NT2/D1 (cell line): ENCODE data around the gene YAF2.

ENCODE experiments used
- SUZ12 ChIP-seq: IDR thresholded peaks from 2 replicates; pipeline ENCODE4 v1.6.1; 2011; ENCODE audit not compliant: insufficient read length, insufficient read depth; ENCODE audit errors: extremely low read depth
- YY1 ChIP-seq: IDR thresholded peaks from 2 replicates; pipeline ENCODE4 v1.6.1; 2011; ENCODE audit not compliant: insufficient read length, insufficient read depth
- ZNF274 ChIP-seq: IDR thresholded peaks from 2 replicates; pipeline ENCODE4 v1.6.1; 2011; ENCODE audit warnings: mild to moderate bottlenecking, low read depth, low read length

- TF ChIP-seq ZNF274 (no peak), YY1 (no peak), SUZ12 (no peak)
Measured at GRCh38 chr12:42141981-42142606, 96.0 kb downstream of the YAF2 start.
